ENCODE data around the gene CORT. TPM values are rescaled to one million over a fixed set of nuclear protein-coding genes. Genes with fewer than 3 reads are reported as not detected.

The CORT gene
- total RNA-seq, 3 donors from 2014 or later, result 0.29 to 0.64 TPM; not detected in 1

- intact Hi-C loops (cut with DNase I; ENCODE audit: low total_unique reads), result no loop called here
- TF ChIP-seq POLR2A (IDR thresholded peaks at IDR 0.05) (no peak), POLR2AphosphoS5 (IDR thresholded peaks at IDR 0.05) (peak in 1 of 3 donors; percentile 16), CTCF (IDR thresholded peaks at IDR 0.05) (peak; percentile 89 to 93 (median 91))
Observed at GRCh38 chr1:10494754-10495474, 45.1 kb downstream of the CORT start.

GRCh38 chr1:10495475-10495817, 45.6 kb downstream of the CORT start:
- no peaks in the 10 kb centered on the region for H3K9me3 ChIP-seq
- peaks cover 7 to 10% of the 10 kb centered on the region in 2 donors for H3K4me1 ChIP-seq
- no peak for TF ChIP-seq POLR2AphosphoS5 (IDR thresholded peaks at IDR 0.05)
- TF ChIP-seq POLR2A (IDR thresholded peaks at IDR 0.05), result no peak
- TF ChIP-seq CTCF (IDR thresholded peaks at IDR 0.05), result no peak
- peak in 1 of 2 donors; percentile 42 for DNase-seq (ENCODE audit: low spot score in 2 of 2)
- no peaks in the 10 kb centered on the region for H3K27me3 ChIP-seq
- peak overlapping the region; percentile 86 for H3K27ac ChIP-seq
- no peaks in the 10 kb centered on the region for H3K36me3 ChIP-seq
- H3K4me3 ChIP-seq, result peak overlapping the region in 2 of 3 donors; percentile 26 to 55
- intact Hi-C loops (cut with DNase I; ENCODE audit: low total_unique reads), result no loop called here

More at GRCh38 chr1:10494754-10495474, 45.1 kb downstream of the CORT start:
- Histone ChIP-seq H3K27me3 (no peaks in the 10 kb centered on the region), H3K9me3 (no peaks in the 10 kb centered on the region), H3K27ac (peak overlapping the region; percentile 86), H3K4me3 (peak overlapping the region; percentile 2 to 55 (median 26)), H3K36me3 (no peaks in the 10 kb centered on the region), H3K4me1 (peaks cover 7 to 10% of the 10 kb centered on the region in 2 donors)
- DNase-seq (ENCODE audit: low spot score in 2 of 2), result peak; percentile 57 to 86

GRCh38 chr1:10495952-10496351, 46.1 kb downstream of the CORT start:
- Histone ChIP-seq H3K4me1 (peaks cover 7 to 10% of the 10 kb centered on the region in 2 donors), H3K27ac (peak overlapping the region; percentile 86), H3K36me3 (no peaks in the 10 kb centered on the region), H3K4me3 (no peak overlapping the region), H3K27me3 (no peaks in the 10 kb centered on the region), H3K9me3 (no peaks in the 10 kb centered on the region)
- intact Hi-C loops (cut with DNase I; ENCODE audit: low total_unique reads), result no loop called here
- DNase-seq (ENCODE audit: low spot score in 2 of 2), result peak in 1 of 2 donors; percentile 93
- no peak for TF ChIP-seq CTCF (IDR thresholded peaks at IDR 0.05)
- TF ChIP-seq POLR2AphosphoS5 (IDR thresholded peaks at IDR 0.05), result peak in 1 of 3 donors; percentile 46

GRCh38 chr1:10497109-10497508, 47.3 kb downstream of the CORT start:
- intact Hi-C loops (cut with DNase I; ENCODE audit: low total_unique reads), result no loop called here
- Histone ChIP-seq H3K36me3 (no peaks in the 10 kb centered on the region), H3K4me1 (peaks cover 7 to 10% of the 10 kb centered on the region in 2 donors), H3K27me3 (no peaks in the 10 kb centered on the region), H3K4me3 (no peak overlapping the region), H3K27ac (peak overlapping the region in 1 of 2 donors; percentile 10), H3K9me3 (no peaks in the 10 kb centered on the region)
- no peak for DNase-seq (ENCODE audit: low spot score in 2 of 2)
- TF ChIP-seq POLR2A (IDR thresholded peaks at IDR 0.05) (no peak), POLR2AphosphoS5 (IDR thresholded peaks at IDR 0.05) (no peak), CTCF (IDR thresholded peaks at IDR 0.05) (no peak)

GRCh38 chr1:10498231-10498630, 48.4 kb downstream of the CORT start:
- H3K4me3 ChIP-seq, result no peak overlapping the region
- peaks cover 7 to 10% of the 10 kb centered on the region in 2 donors for H3K4me1 ChIP-seq
- H3K27ac ChIP-seq, result no peak overlapping the region
- no peak for TF ChIP-seq POLR2A (IDR thresholded peaks at IDR 0.05)
- TF ChIP-seq POLR2AphosphoS5 (IDR thresholded peaks at IDR 0.05), result no peak
- TF ChIP-seq CTCF (IDR thresholded peaks at IDR 0.05), result no peak
- DNase-seq (ENCODE audit: low spot score in 2 of 2), result no peak
- no peaks in the 10 kb centered on the region for H3K27me3 ChIP-seq
- no peaks in the 10 kb centered on the region for H3K9me3 ChIP-seq
- intact Hi-C loops (cut with DNase I; ENCODE audit: low total_unique reads), result no loop called here
- no peaks in the 10 kb centered on the region for H3K36me3 ChIP-seq

Data from breast epithelium (tissue), 4 donors.